HG03354 (cell line): Measurements from ENCODE around the gene RARG.

Source experiments
- ATAC-seq: cut with Tn5 transposase; IDR thresholded peaks from one replicate; pipeline ENCODE4 v1.9.1; 2021; ENCODE audit warnings: mild to moderate bottlenecking; ENCODE audit not compliant: unreplicated experiment, poor library complexity, severe bottlenecking

The RARG gene

GRCh38 chr12:53195516-53196420, 36.2 kb downstream of the RARG start:
- ATAC-seq, result no peak

DNA sequence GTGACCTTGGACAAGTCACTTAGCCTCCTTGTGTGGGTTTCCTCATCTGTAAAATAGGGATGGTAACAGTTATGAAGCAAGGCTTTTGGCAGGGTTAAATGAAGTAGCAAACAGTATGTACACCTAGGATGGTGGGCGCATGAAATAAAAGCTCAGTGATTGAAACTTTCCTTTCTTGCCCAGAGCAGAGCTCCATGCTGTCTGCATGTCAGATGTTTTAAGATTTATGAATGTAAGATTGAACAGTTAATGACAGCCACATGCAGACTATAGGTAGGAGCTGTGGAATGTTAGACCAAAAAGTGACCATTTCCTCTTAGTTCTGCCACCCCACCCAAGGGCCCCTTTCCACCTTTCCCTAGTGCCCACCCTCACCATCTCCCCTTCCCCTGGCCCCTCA, 37.0 kb downstream of the RARG start:
- ATAC-seq, result no peak

GRCh38 chr12:53193985-53194716, 37.9 kb downstream of the RARG start:
- no peak for ATAC-seq

GRCh38 chr12:53193040-53193439, 39.0 kb downstream of the RARG start:
- ATAC-seq, result no peak

- no peak for ATAC-seq
Measured at GRCh38 chr12:53192531-53193021, 39.4 kb downstream of the RARG start.

GRCh38 chr12:53191885-53192530, 40.0 kb downstream of the RARG start:
- ATAC-seq, result no peak

- ATAC-seq, result no peak
Measured at GRCh38 chr12:53191096-53191884, 40.7 kb downstream of the RARG start.

DNA sequence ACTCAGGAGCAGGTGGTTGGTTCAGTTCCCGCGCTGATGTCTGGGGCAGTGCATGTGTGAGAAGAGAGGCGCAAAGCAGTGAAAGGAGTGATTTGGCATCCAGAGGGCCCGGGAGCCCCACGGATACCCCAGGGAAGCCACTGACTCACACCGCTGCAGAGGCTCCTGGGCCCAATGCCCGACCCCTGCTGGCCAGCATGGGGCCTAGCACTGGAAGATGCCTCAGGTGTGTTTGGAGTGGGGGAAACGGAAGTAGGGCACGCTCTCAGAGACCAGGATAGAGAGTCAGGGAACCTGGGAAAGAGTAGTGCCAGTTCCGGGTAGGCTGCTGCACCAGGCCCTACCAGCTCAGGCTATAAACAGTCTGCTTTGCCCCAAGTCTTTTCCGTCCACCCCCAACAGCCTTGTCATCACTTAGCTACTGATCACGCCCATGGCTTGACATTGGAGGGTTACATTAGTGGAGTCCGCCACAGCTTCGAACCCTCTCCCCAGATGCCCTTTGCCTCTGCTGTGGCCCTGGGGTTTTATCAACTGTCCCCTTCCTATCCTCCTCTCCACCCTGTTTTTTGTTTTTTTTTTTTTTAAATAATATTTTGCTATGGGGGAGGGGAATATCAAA, 41.8 kb downstream of the RARG start:
- ATAC-seq, result no peak

DNA sequence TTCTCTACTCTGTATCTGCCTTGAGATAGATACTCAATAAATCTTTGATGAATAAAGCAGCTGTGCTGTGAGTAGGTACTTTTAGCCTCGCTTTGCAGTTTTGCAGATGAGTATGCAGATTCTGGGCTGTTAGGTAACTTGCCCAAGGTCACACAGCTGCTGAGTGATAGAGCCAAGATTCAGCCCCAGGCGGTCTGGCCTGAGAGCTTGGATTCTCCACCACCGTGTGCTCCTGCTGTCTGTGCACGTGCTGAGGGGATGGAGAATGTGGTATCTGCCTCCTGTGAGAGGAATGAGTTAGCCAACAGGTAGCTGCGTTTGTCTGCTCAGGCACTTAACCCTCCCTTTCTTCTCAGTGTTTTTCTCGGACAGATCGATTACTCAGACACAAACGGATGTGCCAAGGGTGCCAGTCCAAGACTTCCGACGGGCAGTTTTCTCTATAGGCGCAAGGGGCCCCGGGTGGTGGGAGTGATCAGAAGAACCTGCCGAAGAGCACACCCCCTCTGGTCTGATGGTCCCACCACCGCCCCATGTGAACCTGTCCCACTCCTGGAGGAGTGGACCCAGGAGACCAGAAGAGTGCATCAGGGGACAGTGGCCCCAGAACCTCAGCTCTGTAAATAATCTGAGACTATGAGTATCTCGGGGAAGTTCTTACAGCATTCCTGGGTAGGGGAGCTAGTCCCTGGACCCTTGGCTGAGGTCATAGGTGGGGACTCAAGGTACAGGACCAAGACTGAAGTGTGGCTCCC, 44.7 kb downstream of the RARG start:
- ATAC-seq, result no peak

DNA sequence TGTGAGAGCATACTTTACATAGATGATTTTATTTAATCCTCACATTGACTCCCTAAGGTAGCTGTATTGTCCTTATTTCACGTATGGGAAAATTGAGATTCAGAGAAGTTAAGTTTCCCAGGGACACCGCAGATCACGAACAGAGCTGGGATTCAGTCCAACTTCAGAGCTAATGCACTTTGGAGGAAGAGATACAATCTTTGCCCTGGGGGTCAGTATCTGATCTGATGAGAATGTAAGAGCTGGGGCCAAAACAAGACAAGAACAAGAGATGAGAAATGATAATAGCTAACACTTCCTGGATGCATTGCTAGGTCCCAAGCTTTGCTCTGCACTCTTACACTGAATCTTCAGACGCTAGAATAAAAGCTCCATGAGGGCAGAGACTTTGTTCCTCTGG, 45.3 kb downstream of the RARG start:
- no peak for ATAC-seq

DNA sequence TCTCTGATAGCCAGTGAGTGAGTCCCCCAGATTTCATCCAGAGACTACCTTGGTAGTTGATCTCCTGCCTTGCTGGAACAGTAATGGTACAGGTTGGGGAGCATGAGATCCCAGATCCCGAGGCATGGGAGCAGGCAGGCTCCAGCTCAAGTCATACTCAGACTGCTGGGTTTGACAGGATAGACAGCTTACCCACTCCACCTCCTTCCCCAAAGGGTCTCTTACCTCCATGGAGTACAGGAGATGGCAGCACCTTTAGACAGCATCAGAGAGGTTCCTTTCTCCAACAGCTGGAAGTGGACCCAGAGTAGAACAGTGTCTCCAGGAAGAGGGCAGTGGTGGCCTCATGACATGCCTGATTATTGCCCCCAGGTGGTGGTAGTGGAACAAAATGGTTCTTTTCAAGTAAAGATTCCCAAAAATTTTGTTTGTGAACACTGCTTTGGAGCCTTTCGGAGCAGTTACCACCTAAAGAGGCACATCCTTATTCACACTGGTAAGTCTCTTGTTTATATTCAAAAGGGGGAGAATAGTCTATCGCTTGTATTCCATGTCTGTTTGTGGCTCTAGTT, 46.3 kb downstream of the RARG start:
- no peak for ATAC-seq

DNA sequence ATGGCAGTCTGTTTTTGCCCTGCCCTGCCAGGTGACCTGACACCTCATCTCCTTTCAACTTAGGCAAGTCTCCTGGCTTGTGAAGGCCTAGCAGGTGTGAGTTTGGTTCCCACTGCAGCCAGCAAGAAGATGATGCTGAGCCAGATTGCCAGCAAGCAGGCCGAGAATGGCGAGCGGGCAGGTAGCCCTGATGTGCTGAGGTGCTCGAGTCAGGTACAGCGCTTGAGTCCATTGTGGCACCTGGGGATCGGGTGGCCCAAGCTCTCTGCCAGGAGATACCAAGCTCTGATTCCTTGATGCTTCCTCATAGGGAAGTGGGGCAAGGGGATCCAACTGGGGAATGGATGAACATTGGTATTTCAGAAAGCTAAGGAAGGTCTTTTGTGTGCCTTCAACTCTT, 47.2 kb downstream of the RARG start:
- ATAC-seq, result no peak

GRCh38 chr12:53182903-53183302, 49.1 kb downstream of the RARG start:
- no peak for ATAC-seq

GRCh38 chr12:53181935-53182334, 50.1 kb downstream of the RARG start:
- no peak for ATAC-seq

DNA sequence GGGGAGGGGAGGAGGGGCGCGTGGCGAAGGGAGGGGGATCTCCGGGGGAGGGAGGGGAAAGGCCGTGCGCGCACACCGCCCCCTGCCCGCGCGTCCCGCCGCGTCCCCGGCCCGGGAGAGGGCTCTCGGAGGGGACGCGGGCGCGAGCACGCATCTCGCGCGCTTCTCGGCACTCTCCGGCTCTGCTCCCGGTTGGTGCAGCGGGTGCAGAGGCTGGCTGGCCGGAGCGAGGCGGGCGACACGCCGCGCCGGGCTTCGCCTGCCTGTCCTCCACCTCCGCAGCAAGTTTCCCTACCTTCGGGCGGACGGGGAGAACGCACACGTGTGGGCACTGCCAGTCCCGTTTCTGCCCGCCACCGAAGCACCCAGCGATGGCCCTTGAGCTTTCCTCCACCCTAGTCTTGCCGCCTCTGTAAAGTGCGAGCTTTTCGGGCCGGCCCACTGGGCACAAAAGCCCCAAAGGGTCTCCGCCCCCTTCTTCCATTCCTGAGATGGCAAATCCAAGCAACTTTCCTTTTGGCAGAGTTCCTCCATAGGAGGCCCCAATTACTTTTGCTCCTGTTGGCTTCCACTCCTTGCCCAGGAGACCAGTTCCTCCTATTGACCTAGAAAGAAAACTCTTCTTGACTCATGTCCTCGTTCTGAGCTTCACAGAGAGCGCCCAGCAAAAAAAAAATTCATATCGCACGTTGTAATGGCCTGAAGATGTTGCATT, 50.9 kb downstream of the RARG start:
- peak; percentile 62 for ATAC-seq

- peak; percentile 92 for ATAC-seq
Measured at GRCh38 chr12:53180220-53180930, 51.6 kb downstream of the RARG start, which contains the start of the genes CSAD and ZNF740. TSS of gene CSAD (minus strand) at chr12:53180925. CDS start at chr12:53173470, 7,455 bp downstream. TSS of gene ZNF740 (plus strand) at chr12:53180722. CDS start at chr12:53181984, 1,262 bp downstream.
